GM12878 (cell line): ENCODE measurements around the gene CBLN3. TPM values are rescaled to one million over a fixed set of nuclear protein-coding genes. Genes with fewer than 3 reads are reported as not detected.

Experiments used
- ATAC-seq: fragments of 200-7000 bp; cut with Tn5 transposase; 3 replicates; pipeline ENCODE4 v1.9.1; 2020; ENCODE audit warnings: mild to moderate bottlenecking, moderate library complexity
- BruUV-seq: library from RNA; stranded (reverse); fragments of 400-500 nt; replicated peaks from 2 replicates; lab custom pipeline; 2021; lab: Mats Ljungman, UMichigan
- CTCF ChIA-PET: fragments of 300-600 bp; sonication (Branson Sonifier 250); formaldehyde crosslinking; extraction: SDS; loops from one replicate; lab custom pipeline; 2021; ENCODE audit warnings: inconsistent platforms; lab: Yijun Ruan, JAX
- POLR2A ChIA-PET: fragments of 350-600 bp; formaldehyde crosslinking; extraction: SDS; loops from one replicate; lab custom pipeline; 2021; ENCODE audit warnings: inconsistent platforms; lab: Charles Lee
- RAD21 ChIA-PET: fragments of 300-600 bp; sonication (Branson Sonifier 250); formaldehyde crosslinking; loops from one replicate; lab custom pipeline; 2023; ENCODE audit warnings: antibody characterized with exemption; ENCODE audit not compliant: unreplicated experiment; lab: Charles Lee
- SMC1A ChIA-PET: fragments of 300-600 bp; sonication (Branson Sonifier 250); formaldehyde crosslinking; loops from one replicate; lab custom pipeline; 2023; ENCODE audit not compliant: unreplicated experiment, uncharacterized antibody; lab: Charles Lee
- DNase-seq: peaks from one replicate; pipeline ENCODE4 v3.0.0-alpha.2; 2011; ENCODE audit warnings: low read depth, low spot score
- FAIRE-seq: peaks from 3 replicates; lab custom pipeline; 2011; peaks lifted over from hg19 to GRCh38; lab: Jason Lieb, UNC
- H2AFZ ChIP-seq: 2 replicates; pipeline ENCODE4 v1.6.0; 2011; ENCODE audit warnings: low read depth, low read length, control low read depth; ENCODE audit not compliant: control insufficient read depth
- H3K27ac ChIP-seq: 2 replicates; pipeline ENCODE4 v1.5.1; 2011; ENCODE audit warnings: control low read depth; ENCODE audit not compliant: control insufficient read depth, insufficient read depth
- H3K27me3 ChIP-seq, 2 experiments: replicated peaks in 1 of 2; 2 replicates each; pipeline versions ENCODE4 v1.6.0 to v1.6.1; 2011; ENCODE audit warnings: low read length in 1 of 2; ENCODE audit not compliant: control insufficient read depth in 2 of 2, insufficient read depth in 2 of 2
- H3K36me3 ChIP-seq, 2 experiments: 2 replicates each; pipeline ENCODE4 v1.5.1; 2011; ENCODE audit warnings: low read length in 1 of 2; ENCODE audit not compliant: control insufficient read depth in 2 of 2, insufficient read depth in 2 of 2
- H3K4me1 ChIP-seq: 2 replicates; pipeline ENCODE4 v1.6.1; 2011; ENCODE audit warnings: mild to moderate bottlenecking, low read length, moderate library complexity, mixed read lengths; ENCODE audit not compliant: control insufficient read depth, insufficient read depth
- H3K4me2 ChIP-seq: 2 replicates; pipeline ENCODE4 v1.6.0; 2011; ENCODE audit warnings: control low read depth; ENCODE audit not compliant: control insufficient read depth, insufficient read depth
- H3K4me3 ChIP-seq: fragments of 200-600 bp; sonication (generic); 2 replicates; pipeline ENCODE4 v1.5.1; 2016
- H3K79me2 ChIP-seq: 2 replicates; pipeline ENCODE4 v1.6.0; 2011; ENCODE audit warnings: low read length; ENCODE audit not compliant: control insufficient read depth, insufficient read depth
- H3K9ac ChIP-seq: 2 replicates; pipeline ENCODE4 v1.8.0; 2011; ENCODE audit warnings: low read length, control low read depth, mixed read lengths; ENCODE audit not compliant: control insufficient read depth, insufficient read depth
- H3K9me3 ChIP-seq: replicated peaks from 3 replicates; pipeline ENCODE4 v1.5.1; 2011; ENCODE audit warnings: mild to moderate bottlenecking, low read length; ENCODE audit not compliant: control insufficient read depth, insufficient read depth
- H4K20me1 ChIP-seq: 2 replicates; pipeline ENCODE4 v1.6.0; 2011; ENCODE audit not compliant: control insufficient read depth, insufficient read depth
- CBFB ChIP-seq: IDR thresholded peaks from 2 replicates; pipeline ENCODE4 v1.6.1; 2016; ENCODE audit warnings: antibody characterized with exemption, low read depth
- EGR1 ChIP-seq, 2 experiments: IDR thresholded peaks; 1 replicate in 1 of 2; 2 replicates in 1 of 2; pipeline ENCODE4 v1.6.1; 2011 to 2012; ENCODE audit warnings: low read depth in 2 of 2, low read length in 2 of 2, borderline replicate concordance in 1 of 2, mild to moderate bottlenecking in 1 of 2, moderate library complexity in 1 of 2
- ESRRA ChIP-seq: IDR thresholded peaks from 2 replicates; pipeline ENCODE4 v1.6.1; 2012; ENCODE audit warnings: mild to moderate bottlenecking, low read length, improper control_type of control experiment
- MAX ChIP-seq: IDR thresholded peaks from 2 replicates; pipeline ENCODE4 v1.6.1; 2012; ENCODE audit warnings: low read depth, low read length, improper control_type of control experiment
- MTA2 ChIP-seq: fragments of 450-650 bp; IDR thresholded peaks from 2 replicates; pipeline ENCODE4 v1.6.1; 2016; ENCODE audit warnings: low read depth, mild to moderate bottlenecking, moderate library complexity
- NR2C1 ChIP-seq: fragments of 450-650 bp; IDR thresholded peaks from 2 replicates; pipeline ENCODE4 v1.6.1; 2017; ENCODE audit warnings: antibody characterized with exemption, mild to moderate bottlenecking, moderate library complexity
- PBX3 ChIP-seq: IDR thresholded peaks from 2 replicates; pipeline ENCODE4 v1.6.1; 2011; ENCODE audit warnings: mild to moderate bottlenecking, low read depth, low read length, moderate library complexity; ENCODE audit not compliant: insufficient replicate concordance
- RB1 ChIP-seq: fragments of 450-650 bp; formaldehyde crosslinking; IDR thresholded peaks from 2 replicates; pipeline ENCODE4 v1.6.1; 2017; ENCODE audit warnings: mild to moderate bottlenecking, borderline replicate concordance
- SKIL ChIP-seq: fragments of 450-650 bp; IDR thresholded peaks from 2 replicates; pipeline ENCODE4 v1.6.1; 2017; ENCODE audit warnings: mild to moderate bottlenecking, low read depth, inconsistent platforms; ENCODE audit not compliant: poor library complexity, severe bottlenecking
- SMC3 ChIP-seq: IDR thresholded peaks from 2 replicates; pipeline ENCODE4 v1.6.1; 2011; ENCODE audit warnings: low read length, improper control_type of control experiment, borderline replicate concordance
- SRF ChIP-seq, 2 experiments: IDR thresholded peaks; 2 replicates each; pipeline ENCODE4 v1.6.1; 2011; ENCODE audit warnings: low read depth in 2 of 2, low read length in 2 of 2, mild to moderate bottlenecking in 1 of 2, moderate library complexity in 1 of 2
- STAT3 ChIP-seq: IDR thresholded peaks from 2 replicates; pipeline ENCODE4 v1.6.1; 2011; ENCODE audit warnings: low read depth, low read length, improper control_type of control experiment
- YBX1 ChIP-seq: fragments of 450-650 bp; IDR thresholded peaks from 2 replicates; pipeline ENCODE4 v1.6.1; 2016; ENCODE audit warnings: antibody characterized with exemption
- ZBTB11 ChIP-seq: fragments of 450-650 bp; formaldehyde crosslinking; IDR thresholded peaks from 2 replicates; pipeline ENCODE4 v1.5.0; 2022; ENCODE audit warnings: mild to moderate bottlenecking, missing genetic modification characterization
- ZSCAN29 ChIP-seq: fragments of 450-650 bp; IDR thresholded peaks from 2 replicates; pipeline ENCODE4 v1.6.1; 2017; ENCODE audit warnings: mild to moderate bottlenecking, moderate library complexity
- WGBS: methylation state at CpG from one replicate; pipeline ENCODE4 v1.1.6; 2016; ENCODE audit warnings: low lambda C conversion rate; ENCODE audit not compliant: insufficient replicate concordance, insufficient coverage; ENCODE audit errors: missing lambda C conversion rate; 5-methylcytosine and 5-hydroxymethylcytosine counted together
- in situ Hi-C: fragments of 300-500 bp; cut with MboI; formaldehyde crosslinking; loops from 9 replicates; pipeline ENCODE4 v1.14.3; 2018; ENCODE audit warnings: mixed read lengths
- intact Hi-C: fragments of 100-400 bp; cut with micrococcal nuclease; formaldehyde crosslinking; loops from one replicate; pipeline ENCODE4 v1.14.2; 2022; ENCODE audit not compliant: unreplicated experiment
- polyA plus RNA-seq, 11 experiments: library from polyadenylated mRNA; depleted of rRNA in 4 of 11; unstranded in 6 of 11; stranded (reverse) in 5 of 11; fragments of >200 nt; fragmentation: Nextera tagmentation in 4 of 11; fragmentation: Illumina TruSeq in 1 of 11; extraction: Ambion mirVana in 4 of 11; extraction: Trizol in 1 of 11; gene quantifications; 1 replicate in 1 of 11; 2 replicates in 10 of 11; pipeline versions ENCODE4 v1.2.1 to v1.2.3, GENCODE V29; 2011 to 2016; ENCODE audit warnings: inconsistent platforms in 2 of 11, missing spikeins in 2 of 11, low read depth in 1 of 11
- total RNA-seq, 4 experiments: library from RNA; depleted of rRNA in 3 of 4; stranded (reverse); fragments of >200 nt in 3 of 4; fragmentation: Illumina TruSeq in 1 of 4; extraction: Trizol in 1 of 4; gene quantifications; 2 replicates each; pipeline versions ENCODE4 v1.2.1 to v1.2.3, GENCODE V29; 2013 to 2021

CBLN3 gene
- total and polyA plus RNA-seq, 10 of the 15 experiments (the other 5 are each of a cell fraction or from before 2014, with no cell fraction given): 0.16 to 4.9 (median 1.3) TPM

GRCh38 chr14:24418492-24418873, 11.0 kb downstream of the CBLN3 start (continued):
- TF ChIP-seq YBX1: no peak
- TF ChIP-seq ZBTB11 (CRISPR knock-in tag): no peak
- TF ChIP-seq CBFB: no peak
- TF ChIP-seq MAX: no peak
- no peak for TF ChIP-seq NR2C1
- no peak for TF ChIP-seq ESRRA
- no peak for TF ChIP-seq ZSCAN29
- no peak for TF ChIP-seq SRF (IDR thresholded peaks at IDR 0.05; ENCODE audit: low read depth in 2 of 2, low read length in 2 of 2)
- TF ChIP-seq MTA2: no peak

- Histone ChIP-seq H3K27ac (no peak overlapping the region), H3K79me2 (no peaks in the 10 kb centered on the region), H3K36me3 (no peaks in the 10 kb centered on the region), H3K9me3 (no peaks in the 10 kb centered on the region), H4K20me1 (no peaks in the 10 kb centered on the region), H2AFZ (no peak overlapping the region), H3K4me1 (no peaks in the 10 kb centered on the region), H3K4me3 (no peak overlapping the region), H3K4me2 (no peak overlapping the region), H3K27me3 (no peaks in the 10 kb centered on the region; a peak in 2 of 4 replicates), H3K9ac (no peak overlapping the region)
- in situ Hi-C loops (no loop called here), intact Hi-C loops (no loop called here)
- DNase-seq: no peak
- POLR2A ChIA-PET: interaction anchor here (1.3 kb wide), 1 partner anchor 57 kb away, joined by 3 read pairs; no protein-coding TSS in a partner anchor
- CTCF ChIA-PET: interaction anchor here (1.0 to 2.2 kb wide), 3 partner anchors 13 to 52 kb away, joined by 3 to 18 read pairs (median 8); partner anchors contain the start of genes CBLN3 and KHNYN
- RAD21 ChIA-PET: interaction anchor here (1.1 kb wide), 1 partner anchor 13 kb away, joined by 4 read pairs; no protein-coding TSS in a partner anchor
- SMC1A ChIA-PET: interaction anchor here (0.6 to 2.1 kb wide), 2 partner anchors 14 to 213 kb away, joined by 3 to 6 read pairs; no protein-coding TSS in a partner anchor
- no peak for FAIRE-seq
- ATAC-seq: no peak
- BruUV-seq: no TSS peak
- 37% methylated on average over 6 of the region's 6 CpGs for WGBS
- no peak for TF ChIP-seq PBX3
- no peak for TF ChIP-seq SMC3
- TF ChIP-seq STAT3: no peak
- TF ChIP-seq RB1: no peak
- no peak for TF ChIP-seq EGR1 (IDR thresholded peaks at IDR 0.05; ENCODE audit: borderline replicate concordance in 1 of 2, low read depth in 2 of 2, low read length in 2 of 2)
- no peak for TF ChIP-seq SKIL
- no peak for TF ChIP-seq SRF (IDR thresholded peaks at IDR 0.05; ENCODE audit: low read depth in 2 of 2, low read length in 2 of 2)
- no peak for TF ChIP-seq MAX
Measured at GRCh38 chr14:24417832-24418491, 11.5 kb downstream of the CBLN3 start.
